OCI-LY7 (cell line): ENCODE data around the gene SLC9A9. TPM values are rescaled to one million over a fixed set of nuclear protein-coding genes. Genes with fewer than 3 reads are reported as not detected.

Source experiments
- BruUV-seq: library from RNA; stranded (reverse); fragments of 400-500 nt; replicated peaks from 2 replicates; lab custom pipeline; 2021; lab: Mats Ljungman, UMichigan
- CTCF ChIA-PET: fragments of 300-600 bp; sonication (Branson Sonifier 250); formaldehyde crosslinking; loops from one replicate; lab custom pipeline; 2022; ENCODE audit warnings: antibody characterized with exemption; ENCODE audit not compliant: unreplicated experiment; lab: Charles Lee
- POLR2A ChIA-PET: fragments of 300-600 bp; sonication (Branson Sonifier 250); formaldehyde crosslinking; loops from one replicate; lab custom pipeline; 2022; ENCODE audit warnings: antibody characterized with exemption; lab: Charles Lee
- DNase-seq: peaks from one replicate; pipeline ENCODE4 v3.0.0-alpha.2; 2015; ENCODE audit warnings: low spot score
- H2AFZ ChIP-seq: fragments of 200-600 bp; sonication (generic), shearing (Covaris generic); 2 replicates; pipeline ENCODE4 v1.6.1; 2014; ENCODE audit warnings: mild to moderate bottlenecking, antibody characterized with exemption, low read length, moderate library complexity
- H3K27ac ChIP-seq: fragments of 200-600 bp; sonication (generic); 2 replicates; pipeline ENCODE4 v1.5.1; 2014; ENCODE audit warnings: mixed run types, low read depth, mild to moderate bottlenecking, moderate library complexity, low read length, inconsistent platforms; ENCODE audit not compliant: poor library complexity, severe bottlenecking
- H3K36me3 ChIP-seq: fragments of 200-600 bp; sonication (generic); 2 replicates; pipeline ENCODE4 v1.6.1; 2014; ENCODE audit warnings: mild to moderate bottlenecking, antibody characterized with exemption, low read length, moderate library complexity, mixed read lengths; ENCODE audit not compliant: insufficient read depth
- H3K4me1 ChIP-seq: fragments of 200-600 bp; sonication (generic); 2 replicates; pipeline ENCODE4 v1.5.1; 2014; ENCODE audit warnings: mild to moderate bottlenecking, low read length; ENCODE audit not compliant: insufficient read depth, poor library complexity, severe bottlenecking
- H3K4me2 ChIP-seq: fragments of 200-600 bp; sonication (generic); 2 replicates; pipeline ENCODE4 v1.6.1; 2014; ENCODE audit warnings: mild to moderate bottlenecking, low read length
- H3K4me3 ChIP-seq: fragments of 200-600 bp; sonication (generic); 2 replicates; pipeline ENCODE4 v1.5.1; 2014; ENCODE audit warnings: mild to moderate bottlenecking, low read depth, low read length; ENCODE audit not compliant: poor library complexity, severe bottlenecking
- H3K79me2 ChIP-seq: fragments of 200-600 bp; sonication (generic); 2 replicates; pipeline ENCODE4 v1.6.1; 2016; ENCODE audit warnings: low read depth, mild to moderate bottlenecking, low read length, moderate library complexity, mixed read lengths; ENCODE audit not compliant: insufficient read depth
- H3K9me2 ChIP-seq: fragments of 200-600 bp; sonication (generic); 2 replicates; pipeline ENCODE4 v1.6.1; 2016; ENCODE audit warnings: mild to moderate bottlenecking, low read length, mixed read lengths; ENCODE audit not compliant: insufficient read depth
- H3K9me3 ChIP-seq: fragments of 200-600 bp; sonication (generic); 2 replicates; pipeline ENCODE4 v1.6.1; 2014; ENCODE audit warnings: mild to moderate bottlenecking, mixed run types, low read length, mixed read lengths
- H4K20me1 ChIP-seq: fragments of 200-600 bp; sonication (generic); 2 replicates; pipeline ENCODE4 v1.6.1; 2014; ENCODE audit warnings: mild to moderate bottlenecking, antibody characterized with exemption, low read length, moderate library complexity, mixed read lengths; ENCODE audit not compliant: insufficient read depth
- EZH2phosphoT487 ChIP-seq: fragments of 200-600 bp; sonication (generic); IDR thresholded peaks from 2 replicates; pipeline ENCODE4 v1.6.1; 2018; ENCODE audit warnings: low read depth, borderline replicate concordance, mild to moderate bottlenecking, mixed run types, antibody characterized with exemption, low read length, moderate library complexity, mixed read lengths
- intact Hi-C: fragments of 100-400 bp; cut with micrococcal nuclease; formaldehyde crosslinking; loops from one replicate; pipeline ENCODE4 v1.10.0; 2022; ENCODE audit not compliant: unreplicated experiment
- total RNA-seq, 2 experiments: library from RNA; depleted of rRNA in 1 of 2; stranded (reverse); fragments of >200 nt in 1 of 2; shearing (Covaris generic) in 1 of 2; gene quantifications; 2 replicates each; pipeline ENCODE4 v1.2.3, GENCODE V29; 2014 to 2022
- TF ChIP-seq, protein P1 (sequence below): fragments of 200-600 bp; sonication (generic); conservative IDR thresholded peaks from 2 replicates; pipeline ENCODE4 v1.5.1; 2014; ENCODE audit warnings: mild to moderate bottlenecking, antibody characterized with exemption, low read length, moderate library complexity, mixed read lengths

Gene SLC9A9
- total RNA-seq, 2 experiments from 2014 or later, result 9.3 to 14.8 TPM

DNA sequence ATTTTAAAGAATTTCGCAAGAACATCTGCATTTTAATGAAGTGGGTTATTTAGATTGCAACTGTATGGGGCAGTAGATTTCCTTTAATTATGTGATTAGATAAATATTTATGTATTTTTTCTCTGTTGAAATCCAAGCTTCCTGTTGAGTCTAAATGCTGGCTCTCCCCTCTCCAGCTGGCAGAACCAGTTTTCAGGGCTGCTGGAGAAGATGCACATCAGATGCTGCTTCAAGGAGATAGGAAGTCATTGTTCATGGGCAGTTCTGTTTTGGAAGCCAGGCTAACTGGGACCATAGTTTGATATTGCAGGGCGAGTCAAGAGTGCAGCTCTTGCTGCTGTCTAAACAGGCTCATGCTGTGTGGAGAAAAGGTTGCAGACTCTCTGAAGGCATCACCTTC is 97.4 kb downstream of the SLC9A9 start:
- Histone ChIP-seq H3K36me3 (no peaks in the 10 kb centered on the region), H3K27ac (no peak overlapping the region), H3K4me3 (no peak overlapping the region), H3K4me1 (peaks cover 3% of the 10 kb centered on the region), H3K9me2 (no peaks in the 10 kb centered on the region), H3K79me2 (no peaks in the 10 kb centered on the region), H4K20me1 (no peaks in the 10 kb centered on the region), H3K9me3 (no peaks in the 10 kb centered on the region), H2AFZ (no peak overlapping the region), H3K4me2 (no peak overlapping the region)
- intact Hi-C loops, result no loop called here
- no TSS peak for BruUV-seq
- DNase-seq, result no peak
- ChIA-PET CTCF (no interaction called here), POLR2A (no interaction called here)
- TF ChIP-seq, protein P1, sequence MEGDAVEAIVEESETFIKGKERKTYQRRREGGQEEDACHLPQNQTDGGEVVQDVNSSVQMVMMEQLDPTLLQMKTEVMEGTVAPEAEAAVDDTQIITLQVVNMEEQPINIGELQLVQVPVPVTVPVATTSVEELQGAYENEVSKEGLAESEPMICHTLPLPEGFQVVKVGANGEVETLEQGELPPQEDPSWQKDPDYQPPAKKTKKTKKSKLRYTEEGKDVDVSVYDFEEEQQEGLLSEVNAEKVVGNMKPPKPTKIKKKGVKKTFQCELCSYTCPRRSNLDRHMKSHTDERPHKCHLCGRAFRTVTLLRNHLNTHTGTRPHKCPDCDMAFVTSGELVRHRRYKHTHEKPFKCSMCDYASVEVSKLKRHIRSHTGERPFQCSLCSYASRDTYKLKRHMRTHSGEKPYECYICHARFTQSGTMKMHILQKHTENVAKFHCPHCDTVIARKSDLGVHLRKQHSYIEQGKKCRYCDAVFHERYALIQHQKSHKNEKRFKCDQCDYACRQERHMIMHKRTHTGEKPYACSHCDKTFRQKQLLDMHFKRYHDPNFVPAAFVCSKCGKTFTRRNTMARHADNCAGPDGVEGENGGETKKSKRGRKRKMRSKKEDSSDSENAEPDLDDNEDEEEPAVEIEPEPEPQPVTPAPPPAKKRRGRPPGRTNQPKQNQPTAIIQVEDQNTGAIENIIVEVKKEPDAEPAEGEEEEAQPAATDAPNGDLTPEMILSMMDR, result no peak
- TF ChIP-seq EZH2phosphoT487, result no peak

DNA sequence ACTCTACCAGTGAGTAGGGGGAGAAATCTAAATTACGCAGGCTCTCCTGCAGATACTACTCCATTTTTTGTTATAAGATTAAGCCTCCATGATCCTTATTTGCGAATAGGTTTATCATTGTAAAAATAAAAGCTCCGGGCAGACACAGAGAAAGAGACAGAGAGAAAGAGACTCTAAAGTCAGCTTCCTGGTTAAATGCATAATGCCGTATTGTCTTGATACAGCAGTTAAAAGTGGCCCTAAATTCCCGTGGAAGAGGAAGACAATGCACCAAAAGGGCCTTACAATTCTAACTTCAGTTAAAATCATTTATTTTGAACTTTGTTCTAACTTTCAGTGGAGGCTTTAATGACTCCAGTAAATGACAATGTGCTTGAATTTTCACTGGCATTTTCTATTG is 98.3 kb downstream of the SLC9A9 start:
- TF ChIP-seq EZH2phosphoT487, result no peak
- TF ChIP-seq, protein P1, result no peak
- no peaks in the 10 kb centered on the region for H3K9me3 ChIP-seq
- BruUV-seq, result no TSS peak
- no peaks in the 10 kb centered on the region for H3K79me2 ChIP-seq
- H3K9me2 ChIP-seq, result no peaks in the 10 kb centered on the region
- ChIA-PET CTCF (no interaction called here), POLR2A (interaction anchor here (0.6 to 0.7 kb wide), 2 partner anchors 24 to 864 kb away, joined by 3 read pairs; no protein-coding TSS in a partner anchor)
- peaks cover 3% of the 10 kb centered on the region for H3K4me1 ChIP-seq
- H3K4me3 ChIP-seq, result no peak overlapping the region
- DNase-seq, result no peak
- no peaks in the 10 kb centered on the region for H3K36me3 ChIP-seq
- H3K4me2 ChIP-seq, result no peak overlapping the region
- H4K20me1 ChIP-seq, result no peaks in the 10 kb centered on the region
- intact Hi-C loops, result no loop called here
- H3K27ac ChIP-seq, result no peak overlapping the region
- H2AFZ ChIP-seq, result no peak overlapping the region

DNA sequence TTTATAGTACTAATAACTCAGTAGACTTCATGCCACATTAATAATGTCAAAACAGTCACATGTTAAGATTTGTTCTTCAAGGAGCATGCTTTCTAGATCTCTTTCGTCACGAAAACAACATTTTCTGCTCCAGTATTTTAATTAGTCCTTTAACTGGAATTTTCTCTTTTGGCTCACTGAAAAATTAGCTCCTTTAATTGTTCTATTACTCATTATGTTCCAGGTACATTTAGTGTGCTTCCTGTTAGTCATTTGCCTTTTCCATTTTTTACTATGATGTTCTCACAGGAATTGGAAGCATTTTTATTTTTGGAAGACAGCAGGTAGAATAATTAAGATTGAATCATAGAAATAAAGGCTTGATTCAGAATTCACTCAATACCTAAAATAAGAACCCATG is 111.2 kb downstream of the SLC9A9 start:
- no TSS peak for BruUV-seq
- Histone ChIP-seq H3K9me3 (no peaks in the 10 kb centered on the region), H3K4me1 (no peaks in the 10 kb centered on the region), H3K9me2 (no peaks in the 10 kb centered on the region), H3K4me3 (no peak overlapping the region), H3K27ac (no peak overlapping the region), H2AFZ (no peak overlapping the region), H3K4me2 (no peak overlapping the region), H3K36me3 (no peaks in the 10 kb centered on the region), H3K79me2 (no peaks in the 10 kb centered on the region), H4K20me1 (no peaks in the 10 kb centered on the region)
- TF ChIP-seq, protein P1, result no peak
- no peak for TF ChIP-seq EZH2phosphoT487
- POLR2A ChIA-PET, result interaction anchor here (0.6 to 0.7 kb wide), 3 partner anchors 27 to 821 kb away, joined by 3 read pairs; no protein-coding TSS in a partner anchor
- intact Hi-C loops, result no loop called here
- CTCF ChIA-PET, result no interaction called here
- no peak for DNase-seq
